ENCODE measurements around the gene AAGAB. TPM values are rescaled to one million over a fixed set of nuclear protein-coding genes. Genes with fewer than 3 reads are reported as not detected.

Gene AAGAB
- total RNA-seq, 2 donors from 2014 or later = 50.5 TPM

- Mint-ChIP-seq H3K36me3 (peaks cover 14% of the 10 kb centered on the region), H3K4me3 (peak overlapping the region; percentile 75), H3K9me3 (no peaks in the 10 kb centered on the region), H3K27me3 (no peaks in the 10 kb centered on the region), H3K4me1 (ENCODE audit: low read depth in 2 of 2) (peaks cover 43 to 61% of the 10 kb centered on the region in 2 donors), H3K27ac (peak overlapping the region; percentile 73 to 91)
- DNase-seq (ENCODE audit: low spot score) (no peak), ATAC-seq (no peak)
Observed at GRCh38 chr15:67174864-67175573, 79.4 kb downstream of the AAGAB start.

- DNase-seq (ENCODE audit: low spot score) (no peak), ATAC-seq (no peak)
- Mint-ChIP-seq H3K36me3 (peaks cover 14% of the 10 kb centered on the region), H3K27ac (peak overlapping the region; percentile 73 to 91), H3K27me3 (no peaks in the 10 kb centered on the region), H3K4me3 (peak overlapping the region; percentile 46), H3K9me3 (no peaks in the 10 kb centered on the region), H3K4me1 (ENCODE audit: low read depth in 2 of 2) (peaks cover 38 to 59% of the 10 kb centered on the region in 2 donors)
Observed at GRCh38 chr15:67174446-67174845, 80.0 kb downstream of the AAGAB start.

GRCh38 chr15:67173786-67174185 lies 80.7 kb downstream of the AAGAB start:
- peaks cover 14% of the 10 kb centered on the region for H3K36me3 Mint-ChIP-seq
- no peaks in the 10 kb centered on the region for H3K9me3 Mint-ChIP-seq
- no peaks in the 10 kb centered on the region for H3K27me3 Mint-ChIP-seq
- peaks cover 38 to 56% of the 10 kb centered on the region in 2 donors for H3K4me1 Mint-ChIP-seq (ENCODE audit: low read depth in 2 of 2)
- peak overlapping the region; percentile 73 to 91 for H3K27ac Mint-ChIP-seq
- no peak for DNase-seq (ENCODE audit: low spot score)
- ATAC-seq = no peak
- H3K4me3 Mint-ChIP-seq = no peak overlapping the region

GRCh38 chr15:67173005-67173404 lies 81.5 kb downstream of the AAGAB start:
- Mint-ChIP-seq H3K27me3 (no peaks in the 10 kb centered on the region), H3K27ac (peak overlapping the region in 1 of 2 donors; percentile 91), H3K9me3 (no peaks in the 10 kb centered on the region), H3K4me3 (no peak overlapping the region), H3K36me3 (peaks cover 14% of the 10 kb centered on the region), H3K4me1 (ENCODE audit: low read depth in 2 of 2) (peaks cover 38 to 54% of the 10 kb centered on the region in 2 donors)
- no peak for DNase-seq (ENCODE audit: low spot score)
- ATAC-seq = no peak

- H3K27ac Mint-ChIP-seq = peak overlapping the region in 1 of 2 donors; percentile 82
- DNase-seq (ENCODE audit: low spot score) (no peak), ATAC-seq (no peak)
- no peak overlapping the region for H3K4me3 Mint-ChIP-seq
- H3K4me1 Mint-ChIP-seq (ENCODE audit: low read depth in 2 of 2) = peaks cover 38 to 50% of the 10 kb centered on the region in 2 donors
- H3K9me3 Mint-ChIP-seq = no peaks in the 10 kb centered on the region
- peaks cover 14% of the 10 kb centered on the region for H3K36me3 Mint-ChIP-seq
- H3K27me3 Mint-ChIP-seq = no peaks in the 10 kb centered on the region
Observed at GRCh38 chr15:67172172-67172571, 82.3 kb downstream of the AAGAB start.

- Mint-ChIP-seq H3K4me3 (no peak overlapping the region), H3K27me3 (no peaks in the 10 kb centered on the region), H3K27ac (peak overlapping the region in 1 of 2 donors; percentile 36), H3K36me3 (peaks cover 14% of the 10 kb centered on the region), H3K4me1 (ENCODE audit: low read depth in 2 of 2) (peaks cover 36 to 51% of the 10 kb centered on the region in 2 donors), H3K9me3 (no peaks in the 10 kb centered on the region)
- no peak for ATAC-seq
- DNase-seq (ENCODE audit: low spot score) = no peak
Observed at GRCh38 chr15:67171471-67171870, 83.0 kb downstream of the AAGAB start.

- Mint-ChIP-seq H3K27ac (no peak overlapping the region), H3K27me3 (no peaks in the 10 kb centered on the region), H3K4me1 (ENCODE audit: low read depth in 2 of 2) (peaks cover 25 to 42% of the 10 kb centered on the region in 2 donors), H3K9me3 (no peaks in the 10 kb centered on the region), H3K4me3 (no peak overlapping the region), H3K36me3 (peaks cover 14% of the 10 kb centered on the region)
- ATAC-seq (no peak), DNase-seq (ENCODE audit: low spot score) (no peak)
Observed at GRCh38 chr15:67170143-67170925, 84.1 kb downstream of the AAGAB start.

- Mint-ChIP-seq H3K27ac (peak overlapping the region in 1 of 2 donors; percentile 7), H3K36me3 (peaks cover 13% of the 10 kb centered on the region), H3K4me3 (no peak overlapping the region), H3K9me3 (no peaks in the 10 kb centered on the region), H3K27me3 (no peaks in the 10 kb centered on the region), H3K4me1 (ENCODE audit: low read depth in 2 of 2) (peaks cover 8 to 34% of the 10 kb centered on the region in 2 donors)
- DNase-seq (ENCODE audit: low spot score) (no peak), ATAC-seq (no peak)
Observed at GRCh38 chr15:67168694-67169093, 85.8 kb downstream of the AAGAB start.

- ATAC-seq = no peak
- Mint-ChIP-seq H3K36me3 (peaks cover 6% of the 10 kb centered on the region), H3K4me1 (ENCODE audit: low read depth in 2 of 2) (peaks cover 7 to 30% of the 10 kb centered on the region in 2 donors), H3K9me3 (no peaks in the 10 kb centered on the region), H3K27ac (no peak overlapping the region), H3K4me3 (no peak overlapping the region), H3K27me3 (no peaks in the 10 kb centered on the region)
- no peak for DNase-seq (ENCODE audit: low spot score)
Observed at GRCh38 chr15:67167091-67167490, 87.4 kb downstream of the AAGAB start.

GRCh38 chr15:67166280-67167009 lies 88.0 kb downstream of the AAGAB start:
- H3K36me3 Mint-ChIP-seq = peaks cover 4% of the 10 kb centered on the region
- H3K4me3 Mint-ChIP-seq = no peak overlapping the region
- no peak for ATAC-seq
- no peaks in the 10 kb centered on the region for H3K27me3 Mint-ChIP-seq
- no peaks in the 10 kb centered on the region for H3K9me3 Mint-ChIP-seq
- H3K27ac Mint-ChIP-seq = no peak overlapping the region
- H3K4me1 Mint-ChIP-seq (ENCODE audit: low read depth in 2 of 2) = peaks cover 7 to 34% of the 10 kb centered on the region in 2 donors
- DNase-seq (ENCODE audit: low spot score) = no peak

GRCh38 chr15:67165254-67166253 lies 88.9 kb downstream of the AAGAB start:
- Mint-ChIP-seq H3K27ac (no peak overlapping the region), H3K4me1 (ENCODE audit: low read depth in 2 of 2) (peaks cover 7 to 34% of the 10 kb centered on the region in 2 donors), H3K27me3 (no peaks in the 10 kb centered on the region), H3K4me3 (no peak overlapping the region), H3K9me3 (no peaks in the 10 kb centered on the region), H3K36me3 (no peaks in the 10 kb centered on the region)
- DNase-seq (ENCODE audit: low spot score) (no peak), ATAC-seq (no peak)

- no peaks in the 10 kb centered on the region for H3K9me3 Mint-ChIP-seq
- ATAC-seq (peak in 1 of 2 donors; percentile 13), DNase-seq (ENCODE audit: low spot score) (no peak)
- no peaks in the 10 kb centered on the region for H3K36me3 Mint-ChIP-seq
- no peak overlapping the region for H3K4me3 Mint-ChIP-seq
- peaks cover 7 to 33% of the 10 kb centered on the region in 2 donors for H3K4me1 Mint-ChIP-seq (ENCODE audit: low read depth in 2 of 2)
- H3K27me3 Mint-ChIP-seq = no peaks in the 10 kb centered on the region
- H3K27ac Mint-ChIP-seq = no peak overlapping the region
Observed at GRCh38 chr15:67164811-67165253, 89.6 kb downstream of the AAGAB start.

- no peaks in the 10 kb centered on the region for H3K27me3 Mint-ChIP-seq
- ATAC-seq = no peak
- H3K27ac Mint-ChIP-seq = no peak overlapping the region
- peaks cover 7 to 30% of the 10 kb centered on the region in 2 donors for H3K4me1 Mint-ChIP-seq (ENCODE audit: low read depth in 2 of 2)
- H3K4me3 Mint-ChIP-seq = no peak overlapping the region
- no peaks in the 10 kb centered on the region for H3K36me3 Mint-ChIP-seq
- DNase-seq (ENCODE audit: low spot score) = no peak
- no peaks in the 10 kb centered on the region for H3K9me3 Mint-ChIP-seq
Observed at GRCh38 chr15:67164401-67164791, 90.1 kb downstream of the AAGAB start.

Data from natural killer cell treated with Interleukin-12 subunit alpha and Interleukin-12 subunit beta and Interleukin-15 and Interleukin-18, amount 100 ng/mL, for 72 hours (primary cell).